ENCODE data around the gene FGF1.

DNA sequence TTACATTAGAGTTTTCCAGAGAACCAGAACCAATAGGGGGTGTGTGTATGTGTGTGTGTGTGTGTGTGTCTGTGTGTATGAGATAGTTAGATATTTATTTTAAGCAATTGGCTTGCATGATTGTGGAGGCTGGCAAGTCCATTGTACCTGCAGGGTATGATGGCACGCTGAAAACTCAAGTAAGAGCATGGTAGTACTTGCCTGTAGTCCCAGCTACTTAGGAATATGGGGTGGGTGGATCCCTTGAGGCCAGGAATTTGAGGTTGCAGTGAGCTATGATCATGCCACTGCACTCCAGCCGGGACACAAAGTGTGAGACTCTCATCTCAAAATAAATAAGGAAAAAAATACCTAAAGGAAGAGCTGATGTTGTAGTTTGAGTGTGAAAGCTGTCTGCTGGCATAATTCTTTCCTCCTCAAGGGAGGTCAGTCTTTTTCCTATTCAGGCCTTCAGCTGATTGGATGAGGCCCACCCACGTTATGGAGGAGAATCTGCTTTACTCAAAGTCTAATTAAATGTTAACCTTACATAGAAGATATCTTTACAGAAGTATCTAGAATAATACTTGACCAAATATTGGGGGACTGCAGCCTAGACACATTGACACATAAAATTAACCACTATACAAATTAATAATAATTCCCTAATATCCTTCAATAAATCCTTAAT is 107.6 kb downstream of the FGF1 start:
- TF ChIP-seq POLR2A (IDR thresholded peaks at IDR 0.05): no peak
- TF ChIP-seq, protein P1, sequence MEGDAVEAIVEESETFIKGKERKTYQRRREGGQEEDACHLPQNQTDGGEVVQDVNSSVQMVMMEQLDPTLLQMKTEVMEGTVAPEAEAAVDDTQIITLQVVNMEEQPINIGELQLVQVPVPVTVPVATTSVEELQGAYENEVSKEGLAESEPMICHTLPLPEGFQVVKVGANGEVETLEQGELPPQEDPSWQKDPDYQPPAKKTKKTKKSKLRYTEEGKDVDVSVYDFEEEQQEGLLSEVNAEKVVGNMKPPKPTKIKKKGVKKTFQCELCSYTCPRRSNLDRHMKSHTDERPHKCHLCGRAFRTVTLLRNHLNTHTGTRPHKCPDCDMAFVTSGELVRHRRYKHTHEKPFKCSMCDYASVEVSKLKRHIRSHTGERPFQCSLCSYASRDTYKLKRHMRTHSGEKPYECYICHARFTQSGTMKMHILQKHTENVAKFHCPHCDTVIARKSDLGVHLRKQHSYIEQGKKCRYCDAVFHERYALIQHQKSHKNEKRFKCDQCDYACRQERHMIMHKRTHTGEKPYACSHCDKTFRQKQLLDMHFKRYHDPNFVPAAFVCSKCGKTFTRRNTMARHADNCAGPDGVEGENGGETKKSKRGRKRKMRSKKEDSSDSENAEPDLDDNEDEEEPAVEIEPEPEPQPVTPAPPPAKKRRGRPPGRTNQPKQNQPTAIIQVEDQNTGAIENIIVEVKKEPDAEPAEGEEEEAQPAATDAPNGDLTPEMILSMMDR (IDR thresholded peaks at IDR 0.05): no peak
